A549 (cell line): ENCODE measurements around the gene TREM1.

ENCODE experiments used
- BCL3 ChIP-seq: fragments of >200 bp; sonication (Bioruptor Twin); formaldehyde crosslinking; IDR thresholded peaks from 3 replicates; pipeline ENCODE4 v1.6.1; 2016
- CEBPB ChIP-seq, 2 experiments: fragments of >200 bp in 1 of 2; sonication (Bioruptor Twin) in 1 of 2; formaldehyde crosslinking in 1 of 2; IDR thresholded peaks; 2 replicates each; pipeline ENCODE4 v1.6.1; 2012 to 2016
- CTCF ChIP-seq: fragments of >200 bp; sonication (Bioruptor Twin); formaldehyde crosslinking; IDR thresholded peaks from 3 replicates; pipeline ENCODE4 v1.5.1; 2016
- EP300 ChIP-seq, 2 experiments: fragments of >200 bp; sonication (Bioruptor Twin); formaldehyde crosslinking; IDR thresholded peaks; 2 replicates in 1 of 2; 3 replicates in 1 of 2; pipeline ENCODE4 v1.6.1; 2016 to 2017
- HOXA7 ChIP-seq: fragments of 250-450 bp; sonication (Bioruptor Pico); IDR thresholded peaks from 2 replicates; pipeline ENCODE4 v1.5.0; 2020; ENCODE audit warnings: mild to moderate bottlenecking, moderate library complexity
- KDM1A ChIP-seq: fragments of 200-600 bp; sonication (generic); IDR thresholded peaks from 2 replicates; pipeline ENCODE4 v1.6.1; 2016; ENCODE audit warnings: low read depth, mild to moderate bottlenecking
- MAX ChIP-seq: IDR thresholded peaks from 2 replicates; pipeline ENCODE4 v1.6.1; 2012
- MAZ ChIP-seq: fragments of 150-350 bp; IDR thresholded peaks from 2 replicates; pipeline ENCODE4 v1.6.1; 2014; ENCODE audit warnings: antibody characterized with exemption, low read depth, low read length, borderline replicate concordance
- POLR2A ChIP-seq: IDR thresholded peaks from 2 replicates; pipeline ENCODE4 v1.6.1; 2012; ENCODE audit warnings: mild to moderate bottlenecking, low read length
- RCOR1 ChIP-seq: fragments of 150-350 bp; IDR thresholded peaks from 2 replicates; pipeline ENCODE4 v1.6.1; 2014; ENCODE audit warnings: antibody characterized with exemption, low read length, low read depth
- REST ChIP-seq: fragments of 200-600 bp; sonication (generic); IDR thresholded peaks from 2 replicates; pipeline ENCODE4 v1.6.1; 2016; ENCODE audit warnings: antibody characterized with exemption, mild to moderate bottlenecking, moderate library complexity
- SREBF2 ChIP-seq: fragments of 450-650 bp; IDR thresholded peaks from 2 replicates; pipeline ENCODE4 v1.6.1; 2014; ENCODE audit warnings: mild to moderate bottlenecking, moderate library complexity

- TF ChIP-seq CTCF (no peak), KDM1A (no peak), RCOR1 (no peak), SREBF2 (no peak), POLR2A (no peak), CEBPB (IDR thresholded peaks at IDR 0.05) (no peak), BCL3 (no peak), MAX (no peak), EP300 (IDR thresholded peaks at IDR 0.05) (no peak), REST (no peak), MAZ (no peak), HOXA7 (no peak)
Measured at GRCh38 chr6:41291717-41292116, 5.2 kb upstream of the TREM1 start.
